Lung (tissue), 12 donors: ENCODE data around the gene ECHDC1. TPM values are rescaled to one million over a fixed set of nuclear protein-coding genes. Genes with fewer than 3 reads are reported as not detected.
A peak's percentile ranks its signal among the peaks of the same experiment; 100 is the strongest.

Source experiments
- ATAC-seq: fragments of 200-7000 bp; cut with Tn5 transposase; one replicate; pipeline ENCODE4 v1.9.1; 2020; ENCODE audit warnings: moderate number of reproducible peaks; ENCODE audit not compliant: insufficient read depth, low FRiP score
- DNase-seq, 3 donors: peaks; one replicate each; pipeline ENCODE4 v3.0.0-alpha.2; 2013 to 2017
- H3K27ac ChIP-seq, 2 donors: one replicate each; pipeline ENCODE4 v1.5.1; 2013; ENCODE audit warnings: mild to moderate bottlenecking in 2 of 2, moderate library complexity in 2 of 2, control low read depth in 1 of 2, inconsistent platforms in 1 of 2, low read depth in 1 of 2, low read length in 1 of 2
- H3K27me3 ChIP-seq, 3 donors: one replicate each; pipeline ENCODE4 v1.5.1; 2013; ENCODE audit warnings: low read length in 2 of 3; ENCODE audit not compliant: control insufficient read depth in 3 of 3, insufficient read depth in 3 of 3
- H3K36me3 ChIP-seq, 4 donors: one replicate each; pipeline ENCODE4 v1.5.1; 2013; ENCODE audit warnings: low read length in 4 of 4, mild to moderate bottlenecking in 1 of 4, moderate library complexity in 1 of 4; ENCODE audit not compliant: control insufficient read depth in 4 of 4, insufficient read depth in 4 of 4
- H3K4me1 ChIP-seq, 5 donors: one replicate each; pipeline ENCODE4 v1.5.1; 2013; ENCODE audit warnings: low read length in 5 of 5, mild to moderate bottlenecking in 2 of 5, moderate library complexity in 1 of 5; ENCODE audit not compliant: control insufficient read depth in 5 of 5, insufficient read depth in 5 of 5
- H3K4me3 ChIP-seq: one replicate; pipeline ENCODE4 v1.5.1; 2013; ENCODE audit warnings: mild to moderate bottlenecking, control low read depth, moderate library complexity
- H3K9ac ChIP-seq, 2 donors: one replicate each; pipeline ENCODE4 v1.5.1; 2013; ENCODE audit warnings: low read length in 2 of 2, control low read depth in 1 of 2; ENCODE audit not compliant: insufficient read depth in 1 of 2
- H3K9me3 ChIP-seq, 4 donors: one replicate each; pipeline ENCODE4 v1.5.1; 2013; ENCODE audit warnings: low read length in 3 of 4, mild to moderate bottlenecking in 1 of 4, moderate library complexity in 1 of 4; ENCODE audit not compliant: control insufficient read depth in 4 of 4, insufficient read depth in 3 of 4
- CTCF ChIP-seq: IDR thresholded peaks from 2 replicates; pipeline ENCODE4 v1.5.1; 2012; ENCODE audit warnings: mild to moderate bottlenecking; ENCODE audit errors: control extremely low read depth, extremely low read depth
- WGBS, 2 donors: extraction: QIAGEN DNeasy Blood & Tissue Kit; methylation state at CpG; one replicate each; pipeline ENCODE4 v1.1.7; 2013; 5-methylcytosine and 5-hydroxymethylcytosine counted together
- polyA plus RNA-seq, 2 donors: library from polyadenylated mRNA; stranded (reverse); fragments of 200-250 nt; gene quantifications; one replicate each; pipeline ENCODE4 v1.2.1, GENCODE V29; 2013
- total RNA-seq, 2 donors: library from RNA; depleted of rRNA in 1 of 2; stranded (reverse); fragments of >200 nt in 1 of 2; gene quantifications; one replicate each; pipeline ENCODE4 v1.2.1, GENCODE V29; 2014 to 2021
- donor health status: control.
- donor health status: control.
- donor health status: Bipolar disorder and iron deficiency.
- donor health status: healthy.
- donor health status: DM: yes; HTN: yes; CAD: no.

ECHDC1 gene
- total and polyA plus RNA-seq, 4 donors = 56.5 to 119 (median 81.4) TPM

GRCh38 chr6:127341471-127342202 lies 1.8 kb downstream of the ECHDC1 start:
- DNase-seq = peak in 1 of 3 donors; percentile 12
- Histone ChIP-seq H3K9me3 (peaks cover 0 to 3% (median 0%) of the 10 kb centered on the region in 4 donors), H3K4me3 (peak overlapping the region; percentile 27), H3K27me3 (no peaks in the 10 kb centered on the region), H3K9ac (peak overlapping the region; percentile 93 to 96), H3K36me3 (peaks cover 0 to 5% (median under 1%) of the 10 kb centered on the region in 4 donors), H3K27ac (no peak overlapping the region), H3K4me1 (peaks cover 6 to 28% (median 17%) of the 10 kb centered on the region in 5 donors)
- no peak for ATAC-seq
- no peak for TF ChIP-seq CTCF
- WGBS, 2 donors = 59 to 68% methylated on average over 9 of the region's 9 CpGs

- no peak overlapping the region for H3K4me3 ChIP-seq
- peaks cover 5 to 28% (median 17%) of the 10 kb centered on the region in 5 donors for H3K4me1 ChIP-seq
Observed at GRCh38 chr6:127340171-127340570, 3.2 kb downstream of the ECHDC1 start.

GRCh38 chr6:127338936-127339335 lies 4.5 kb downstream of the ECHDC1 start:
- DNase-seq (no peak), ATAC-seq (no peak)
- Histone ChIP-seq H3K4me3 (no peak overlapping the region), H3K9me3 (no peaks in the 10 kb centered on the region), H3K27me3 (no peaks in the 10 kb centered on the region), H3K4me1 (peaks cover 3 to 23% (median 13%) of the 10 kb centered on the region in 5 donors), H3K36me3 (peaks cover 0 to 5% (median 0%) of the 10 kb centered on the region in 4 donors), H3K9ac (no peak overlapping the region), H3K27ac (no peak overlapping the region)
- 77 to 84% methylated on average over 1 of the region's 1 CpG for WGBS, 2 donors
- TF ChIP-seq CTCF = no peak

More at GRCh38 chr6:127340171-127340570, 3.2 kb downstream of the ECHDC1 start:
- DNase-seq = no peak
- Histone ChIP-seq H3K36me3 (peaks cover 0 to 5% (median 0%) of the 10 kb centered on the region in 4 donors), H3K27me3 (no peaks in the 10 kb centered on the region), H3K27ac (no peak overlapping the region), H3K9ac (no peak overlapping the region), H3K9me3 (no peaks in the 10 kb centered on the region)
- no peak for TF ChIP-seq CTCF
- no peak for ATAC-seq
